ENCODE results near the gene GNL3L.

GRCh38 chrX:54494989-54495813 is 34.8 kb upstream of the GNL3L start:
- TF ChIP-seq GATA2 (IDR thresholded peaks at IDR 0.05; ENCODE audit: low read depth, low read length) (no peak), GATA3 (IDR thresholded peaks at IDR 0.05; ENCODE audit: low read depth, low read length) (no peak)

Measured in SH-SY5Y (cell line).